ENCODE data around the gene COQ9.

The COQ9 gene

DNA sequence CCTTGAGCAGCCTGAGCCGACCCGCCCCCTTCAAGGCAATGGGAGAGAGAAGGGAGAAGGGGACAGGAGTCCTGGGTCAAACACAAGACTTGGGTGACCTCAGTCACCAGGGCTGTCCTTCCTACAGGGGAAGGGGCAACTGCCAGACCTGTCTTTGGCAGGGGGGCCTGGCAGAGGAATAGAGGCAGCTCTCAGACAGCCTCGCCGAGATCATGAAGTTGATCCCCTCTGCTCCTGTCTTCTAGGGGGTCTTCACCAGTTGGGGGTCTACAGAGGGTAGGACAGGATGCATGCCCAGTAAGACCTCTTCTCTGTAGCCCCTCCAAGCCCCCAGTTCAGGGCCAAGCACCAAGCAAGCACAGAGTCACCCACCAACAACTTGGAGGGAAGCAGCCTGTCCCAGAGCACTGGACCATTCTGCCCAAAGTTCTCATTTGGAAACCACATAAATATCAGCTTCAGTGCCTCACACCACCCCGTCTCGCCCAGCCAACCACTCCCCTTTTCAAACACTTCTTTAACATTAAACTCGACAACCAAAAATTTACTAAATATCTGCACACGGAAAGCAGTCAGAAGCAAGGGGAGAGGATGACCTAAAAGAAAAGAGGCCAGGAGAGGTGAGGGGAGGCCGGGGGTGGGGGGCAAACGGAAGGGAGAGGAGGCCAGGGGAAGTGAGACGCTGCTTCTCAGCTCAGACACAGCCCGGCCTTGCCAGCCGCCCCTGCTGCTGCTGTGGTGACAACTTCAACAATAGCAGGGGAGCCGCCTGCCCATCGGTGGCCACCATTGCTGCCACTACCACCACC lies 31.3 kb downstream of the COQ9 start:
- TF ChIP-seq, protein P1, sequence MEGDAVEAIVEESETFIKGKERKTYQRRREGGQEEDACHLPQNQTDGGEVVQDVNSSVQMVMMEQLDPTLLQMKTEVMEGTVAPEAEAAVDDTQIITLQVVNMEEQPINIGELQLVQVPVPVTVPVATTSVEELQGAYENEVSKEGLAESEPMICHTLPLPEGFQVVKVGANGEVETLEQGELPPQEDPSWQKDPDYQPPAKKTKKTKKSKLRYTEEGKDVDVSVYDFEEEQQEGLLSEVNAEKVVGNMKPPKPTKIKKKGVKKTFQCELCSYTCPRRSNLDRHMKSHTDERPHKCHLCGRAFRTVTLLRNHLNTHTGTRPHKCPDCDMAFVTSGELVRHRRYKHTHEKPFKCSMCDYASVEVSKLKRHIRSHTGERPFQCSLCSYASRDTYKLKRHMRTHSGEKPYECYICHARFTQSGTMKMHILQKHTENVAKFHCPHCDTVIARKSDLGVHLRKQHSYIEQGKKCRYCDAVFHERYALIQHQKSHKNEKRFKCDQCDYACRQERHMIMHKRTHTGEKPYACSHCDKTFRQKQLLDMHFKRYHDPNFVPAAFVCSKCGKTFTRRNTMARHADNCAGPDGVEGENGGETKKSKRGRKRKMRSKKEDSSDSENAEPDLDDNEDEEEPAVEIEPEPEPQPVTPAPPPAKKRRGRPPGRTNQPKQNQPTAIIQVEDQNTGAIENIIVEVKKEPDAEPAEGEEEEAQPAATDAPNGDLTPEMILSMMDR (IDR thresholded peaks at IDR 0.05; ENCODE audit: borderline replicate concordance, insufficient read depth, low read depth, low read length), result no peak
- H3K4me3 ChIP-seq (ENCODE audit: low read depth, low read length), result no peak overlapping the region

DNA sequence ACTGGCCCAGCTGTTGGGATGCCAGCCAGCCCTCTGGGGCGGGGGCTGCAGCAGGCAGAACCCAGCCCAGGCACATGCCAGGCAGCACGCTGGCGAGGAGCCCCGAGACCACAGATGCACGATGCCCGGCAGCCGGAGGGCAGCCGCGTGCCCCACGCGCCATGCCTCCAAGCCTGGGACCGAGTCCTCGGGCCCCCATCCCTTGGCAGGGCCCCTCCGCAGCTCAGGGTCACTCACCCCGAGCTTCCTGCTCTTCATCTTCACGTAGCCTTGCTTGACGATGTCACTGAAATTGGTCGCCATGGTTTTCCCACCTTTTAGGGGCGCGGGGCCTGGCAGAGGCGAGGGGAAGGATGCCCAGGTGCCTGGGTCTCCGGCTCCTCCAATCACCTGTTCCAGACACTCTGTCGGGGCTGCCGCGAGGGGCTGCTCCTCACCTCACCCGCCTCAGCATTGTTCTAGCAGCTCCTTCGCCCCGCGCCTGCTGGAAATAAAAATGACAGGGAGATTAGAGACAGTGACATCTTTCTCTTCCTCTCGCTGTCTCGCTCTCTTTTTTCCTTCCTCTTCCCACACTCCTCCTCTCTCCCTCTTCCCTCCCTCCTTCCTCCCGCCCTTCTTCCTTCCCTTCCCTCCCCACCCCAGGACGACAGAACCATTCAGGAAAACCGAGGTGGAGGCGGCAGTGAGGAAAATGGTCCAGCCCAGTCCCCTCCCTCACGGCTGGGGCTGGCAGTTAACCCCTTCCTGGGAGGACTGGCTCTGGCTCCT lies 32.1 kb downstream of the COQ9 start:
- no peak overlapping the region for H3K4me3 ChIP-seq (ENCODE audit: low read depth, low read length)
- TF ChIP-seq, protein P1 (IDR thresholded peaks at IDR 0.05; ENCODE audit: borderline replicate concordance, insufficient read depth, low read depth, low read length), result no peak

DNA sequence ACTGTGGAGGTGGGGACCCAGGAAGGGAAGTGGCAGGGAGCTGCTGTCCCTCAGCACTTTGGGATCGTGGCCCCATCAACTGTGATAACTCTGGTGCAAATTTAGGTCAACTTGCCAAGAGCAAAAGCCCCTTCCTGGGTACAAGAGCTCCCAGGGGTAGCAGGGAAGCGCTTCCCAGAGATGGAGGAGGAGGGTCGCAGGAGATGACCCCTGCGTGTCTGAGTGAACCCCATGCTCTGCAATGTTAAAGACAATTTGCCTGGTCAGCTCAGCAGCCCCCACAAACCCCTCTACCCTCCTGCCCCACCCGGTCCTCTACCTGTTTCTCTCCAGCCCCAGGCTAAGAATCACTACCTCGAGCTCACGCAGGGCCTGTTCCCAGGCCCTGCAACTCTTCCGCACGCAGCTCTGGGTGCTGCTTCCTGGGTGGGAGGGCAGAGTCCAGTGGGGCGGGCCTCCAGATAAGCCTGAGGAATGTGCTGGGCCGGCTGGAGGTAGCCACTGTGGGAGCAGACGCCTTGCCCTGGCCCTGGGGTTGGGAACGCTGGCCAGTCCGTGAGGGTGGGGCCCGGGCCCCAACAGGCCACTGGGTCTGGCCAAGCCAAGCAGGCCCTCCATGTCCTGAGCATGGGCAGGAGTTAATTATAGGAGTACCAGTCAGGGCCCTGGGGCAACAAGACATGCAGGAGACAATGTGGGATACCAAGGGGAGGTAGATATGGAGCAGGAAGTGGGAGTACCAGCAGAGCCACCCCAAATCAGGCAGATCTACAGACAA lies 32.9 kb downstream of the COQ9 start:
- TF ChIP-seq, protein P1 (IDR thresholded peaks at IDR 0.05; ENCODE audit: borderline replicate concordance, insufficient read depth, low read depth, low read length), result no peak
- no peak overlapping the region for H3K4me3 ChIP-seq (ENCODE audit: low read depth, low read length)

DNA sequence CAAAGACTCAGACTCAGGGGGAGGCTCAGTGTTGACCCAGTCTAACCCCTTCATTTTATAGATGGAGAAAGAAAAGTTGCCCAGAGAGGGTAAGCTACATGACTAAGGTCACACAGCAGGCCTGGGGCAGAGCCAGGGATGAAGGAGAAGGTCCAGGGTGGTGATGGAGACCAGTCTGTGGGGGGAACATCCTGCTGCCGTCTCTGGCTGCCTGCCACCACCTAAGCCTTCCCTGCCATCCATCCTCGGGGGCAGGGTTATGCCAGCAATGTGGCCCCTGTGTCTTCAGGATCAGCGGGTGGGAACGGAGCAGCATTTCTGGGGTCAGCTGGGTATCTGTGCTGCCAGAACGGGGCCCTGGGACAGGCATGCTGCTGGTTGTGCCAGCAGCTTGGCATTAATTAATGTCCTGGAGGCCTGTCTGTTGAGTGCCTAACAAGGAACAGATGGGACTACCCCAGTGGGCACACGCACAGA lies 33.5 kb downstream of the COQ9 start:
- TF ChIP-seq, protein P1 (IDR thresholded peaks at IDR 0.05; ENCODE audit: borderline replicate concordance, insufficient read depth, low read depth, low read length), result no peak
- H3K4me3 ChIP-seq (ENCODE audit: low read depth, low read length), result no peak overlapping the region

DNA sequence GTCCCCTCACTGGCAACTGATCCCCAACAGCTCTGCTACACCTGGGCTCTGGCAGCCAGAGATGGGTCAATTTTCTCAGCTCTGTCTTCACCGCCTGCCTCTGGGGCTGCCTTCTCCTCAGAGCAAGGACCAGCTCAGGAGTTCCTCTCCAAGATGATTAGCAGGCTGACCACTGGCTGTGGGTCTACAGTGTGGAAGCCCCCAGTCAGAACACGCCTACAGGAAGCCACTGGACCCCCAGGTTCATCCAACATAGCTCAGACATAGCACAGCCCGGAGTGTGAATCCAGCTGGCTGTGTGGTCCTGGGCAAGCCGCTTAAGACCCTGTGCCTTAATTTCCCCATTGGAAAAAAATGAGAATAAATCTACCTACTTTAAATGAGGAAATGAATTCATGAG lies 34.1 kb downstream of the COQ9 start:
- TF ChIP-seq, protein P1 (IDR thresholded peaks at IDR 0.05; ENCODE audit: borderline replicate concordance, insufficient read depth, low read depth, low read length), result no peak
- no peak overlapping the region for H3K4me3 ChIP-seq (ENCODE audit: low read depth, low read length)

DNA sequence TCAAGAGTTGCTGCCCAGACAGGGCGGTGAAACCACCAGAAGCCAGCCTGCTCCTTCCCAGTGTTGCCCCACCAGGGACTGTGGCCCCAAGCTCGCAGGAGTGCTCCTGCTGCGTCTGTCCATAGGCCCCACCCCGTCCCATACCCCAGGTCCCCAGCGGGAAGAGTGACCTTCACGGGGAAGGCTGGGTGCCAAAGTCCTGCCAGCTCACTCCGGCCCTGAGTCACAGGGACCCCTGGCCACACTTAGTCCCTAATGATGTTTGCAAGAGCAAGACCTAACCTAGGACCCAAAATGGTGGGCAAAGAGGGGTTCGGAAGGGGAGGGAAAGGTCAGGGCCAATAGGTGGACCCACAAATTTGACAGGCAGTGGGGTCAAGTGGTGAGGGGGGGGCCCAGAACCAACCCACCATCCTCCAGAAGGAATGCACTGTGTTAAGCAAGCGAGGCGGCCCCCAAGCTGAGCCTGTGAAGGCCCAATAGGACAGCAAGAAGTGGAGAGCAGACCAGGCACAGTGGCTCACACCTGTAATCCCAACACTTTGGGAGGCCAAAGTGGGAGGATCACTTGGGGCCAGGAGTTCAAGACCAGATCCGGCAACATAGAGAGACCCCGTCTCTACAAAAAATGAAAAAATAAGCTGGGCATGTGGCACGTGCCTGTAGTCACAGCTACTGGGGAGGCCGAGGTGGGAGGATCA lies 35.7 kb downstream of the COQ9 start:
- no peak overlapping the region for H3K4me3 ChIP-seq (ENCODE audit: low read depth, low read length)
- TF ChIP-seq, protein P1 (IDR thresholded peaks at IDR 0.05; ENCODE audit: borderline replicate concordance, insufficient read depth, low read depth, low read length), result no peak

Data from GM12875 (cell line).